ENCODE results near the gene DENND10.

DNA sequence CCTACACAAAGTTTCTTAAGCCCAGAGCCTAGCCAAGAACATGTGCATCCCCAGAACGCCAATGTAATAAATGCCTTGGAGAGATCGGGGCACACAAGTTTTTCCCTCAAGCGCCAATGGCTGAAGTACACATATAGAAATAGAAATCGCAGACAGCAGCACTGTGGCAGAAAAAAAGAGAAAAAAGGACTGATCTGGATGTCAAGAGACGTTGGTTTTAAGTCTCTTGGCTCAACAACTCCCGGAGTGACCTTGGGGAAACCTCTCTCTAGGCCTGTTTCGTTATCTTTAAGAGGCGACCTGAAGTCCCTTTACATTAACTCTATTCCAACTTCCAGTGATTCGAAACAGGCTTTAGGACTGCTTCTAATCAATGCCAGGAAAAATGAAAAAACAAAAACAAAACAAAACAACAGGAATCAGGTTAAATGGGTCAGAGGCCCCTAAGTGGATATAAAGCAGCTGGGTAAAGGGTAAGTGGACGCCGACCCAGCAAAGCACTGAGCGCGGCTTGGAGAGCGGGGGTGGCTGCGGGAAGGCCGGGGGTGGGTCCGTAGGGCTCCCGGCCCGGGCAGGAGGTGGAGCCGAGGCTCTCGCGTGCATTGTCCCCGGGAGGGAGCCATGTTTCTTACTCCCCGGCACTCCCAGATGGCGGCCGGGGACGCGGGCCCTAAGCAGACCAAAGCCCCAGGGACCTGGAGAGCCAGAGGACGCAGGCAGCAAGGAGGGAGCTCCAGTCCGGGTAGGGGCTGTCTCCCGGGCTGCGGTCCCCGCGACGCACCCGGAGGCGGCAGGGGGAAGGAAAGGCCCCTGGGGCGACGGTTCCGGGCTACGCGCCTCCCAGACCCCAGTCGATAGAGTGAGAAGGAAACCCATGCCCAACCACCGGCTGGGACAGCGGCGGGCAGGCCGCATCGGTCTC, 24.1 kb upstream of the DENND10 start:
- no peak for TF ChIP-seq POLR2A (IDR thresholded peaks at IDR 0.05; ENCODE audit: low read length)
- no peak for TF ChIP-seq GATA1 (IDR thresholded peaks at IDR 0.05; ENCODE audit: low read depth, low read length)
